Fibroblast of the aortic adventitia (primary cell): Measurements from ENCODE around the gene RAB33B. TPM values are rescaled to one million over a fixed set of nuclear protein-coding genes. Genes with fewer than 3 reads are reported as not detected.

Source experiments
- DNase-seq: peaks from one replicate; pipeline ENCODE4 v3.0.0-alpha.2; 2010; ENCODE audit warnings: low read depth
- H3K4me3 ChIP-seq: 2 replicates; pipeline ENCODE4 v1.5.1; 2011; ENCODE audit warnings: low read depth, mild to moderate bottlenecking, control low read depth, low read length, moderate library complexity
- CTCF ChIP-seq: IDR thresholded peaks from 2 replicates; pipeline ENCODE4 v1.5.1; 2011; ENCODE audit warnings: mild to moderate bottlenecking, low read length, control low read depth, inconsistent platforms; ENCODE audit not compliant: insufficient read depth
- total RNA-seq: library from RNA; depleted of rRNA; stranded (reverse); fragments of >200 nt; gene quantifications from 2 replicates; pipeline ENCODE4 v1.2.3, GENCODE V29; 2012; ENCODE audit warnings: low replicate concordance

Gene RAB33B
- total RNA-seq, 1 donor: 16.1 TPM

GRCh38 chr4:139492429-139492828, 38.5 kb downstream of the RAB33B start:
- DNase-seq: no peak
- H3K4me3 ChIP-seq: no peak overlapping the region
- TF ChIP-seq CTCF: no peak

GRCh38 chr4:139493176-139493575, 39.3 kb downstream of the RAB33B start:
- no peak for TF ChIP-seq CTCF
- H3K4me3 ChIP-seq: no peak overlapping the region
- DNase-seq: no peak

GRCh38 chr4:139499186-139499585, 45.3 kb downstream of the RAB33B start:
- no peak for DNase-seq
- H3K4me3 ChIP-seq: no peak overlapping the region
- no peak for TF ChIP-seq CTCF

- TF ChIP-seq CTCF: no peak
- no peak for DNase-seq
- no peak overlapping the region for H3K4me3 ChIP-seq
Observed at GRCh38 chr4:139501117-139501516, 47.2 kb downstream of the RAB33B start.

- no peak overlapping the region for H3K4me3 ChIP-seq
- no peak for DNase-seq
- no peak for TF ChIP-seq CTCF
Observed at GRCh38 chr4:139501527-139501926, 47.6 kb downstream of the RAB33B start.

- H3K4me3 ChIP-seq: no peak overlapping the region
- DNase-seq: no peak
- no peak for TF ChIP-seq CTCF
Observed at GRCh38 chr4:139501927-139502899, 48.3 kb downstream of the RAB33B start.
